HG02759 (cell line): ENCODE data around the gene COMMD4.

Experiments used
- ATAC-seq: cut with Tn5 transposase; IDR thresholded peaks from one replicate; pipeline ENCODE4 v1.9.1; 2021; ENCODE audit warnings: mild to moderate bottlenecking, moderate library complexity; ENCODE audit not compliant: unreplicated experiment

Gene COMMD4

DNA sequence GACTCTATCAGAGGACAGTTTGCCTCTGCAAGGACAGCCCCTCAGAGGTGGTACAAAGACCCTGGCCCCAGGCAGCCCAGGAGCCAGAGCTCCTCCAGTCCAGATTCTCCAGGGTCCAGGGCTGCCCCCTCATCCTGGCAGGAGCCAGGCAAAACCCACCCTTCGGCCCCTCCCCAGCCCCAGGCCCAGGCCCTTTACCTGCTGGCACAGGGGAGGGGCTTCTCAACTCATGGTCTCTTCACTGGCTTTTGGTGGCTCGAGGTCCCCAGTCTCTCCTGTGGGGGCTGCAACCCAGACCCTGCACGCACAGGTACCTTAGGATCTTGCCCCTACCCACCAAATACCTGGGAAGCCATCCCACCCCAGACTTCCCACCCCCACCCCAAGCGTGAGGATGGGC is 19.5 kb downstream of the COMMD4 start:
- ATAC-seq: no peak

DNA sequence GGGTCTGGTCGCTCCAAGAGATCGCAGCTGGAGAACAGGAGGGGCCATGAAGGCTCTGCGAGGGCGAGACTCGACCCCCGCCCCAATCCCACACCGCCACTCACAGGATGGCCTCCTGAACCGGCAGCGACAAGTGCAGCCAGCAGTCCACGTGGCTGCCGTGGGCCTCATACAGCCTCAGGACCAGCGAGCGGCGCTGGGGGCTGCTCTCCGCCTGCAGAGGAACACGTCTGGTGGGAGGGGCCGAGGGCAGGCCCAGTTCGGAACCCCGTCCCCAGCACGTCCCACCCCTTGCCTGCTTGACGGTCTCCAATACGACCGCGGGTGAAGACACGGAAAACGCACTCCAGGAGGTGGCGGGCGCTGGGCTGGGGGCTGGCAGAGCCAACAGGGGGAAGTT is 20.1 kb downstream of the COMMD4 start:
- ATAC-seq: no peak

DNA sequence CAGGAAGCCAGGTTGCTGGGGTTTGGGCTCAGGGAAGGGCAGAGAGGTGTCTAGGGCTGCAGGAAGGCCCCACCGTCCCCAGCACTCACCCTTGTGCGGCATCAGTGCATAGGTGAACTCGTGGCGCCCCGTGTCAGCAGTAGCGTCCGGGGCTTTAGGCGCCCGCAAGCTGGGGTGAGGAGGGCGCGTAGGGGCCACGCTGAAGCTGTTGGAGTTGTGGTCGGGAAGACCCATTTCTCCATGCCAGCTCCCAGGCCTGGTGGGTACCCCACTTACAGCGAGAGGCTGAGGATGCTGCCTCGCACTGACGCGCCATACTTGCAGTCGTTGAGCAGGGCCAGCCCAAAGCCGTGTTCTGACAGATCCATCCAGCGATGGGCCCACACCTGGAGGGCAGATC is 20.7 kb downstream of the COMMD4 start:
- no peak for ATAC-seq

DNA sequence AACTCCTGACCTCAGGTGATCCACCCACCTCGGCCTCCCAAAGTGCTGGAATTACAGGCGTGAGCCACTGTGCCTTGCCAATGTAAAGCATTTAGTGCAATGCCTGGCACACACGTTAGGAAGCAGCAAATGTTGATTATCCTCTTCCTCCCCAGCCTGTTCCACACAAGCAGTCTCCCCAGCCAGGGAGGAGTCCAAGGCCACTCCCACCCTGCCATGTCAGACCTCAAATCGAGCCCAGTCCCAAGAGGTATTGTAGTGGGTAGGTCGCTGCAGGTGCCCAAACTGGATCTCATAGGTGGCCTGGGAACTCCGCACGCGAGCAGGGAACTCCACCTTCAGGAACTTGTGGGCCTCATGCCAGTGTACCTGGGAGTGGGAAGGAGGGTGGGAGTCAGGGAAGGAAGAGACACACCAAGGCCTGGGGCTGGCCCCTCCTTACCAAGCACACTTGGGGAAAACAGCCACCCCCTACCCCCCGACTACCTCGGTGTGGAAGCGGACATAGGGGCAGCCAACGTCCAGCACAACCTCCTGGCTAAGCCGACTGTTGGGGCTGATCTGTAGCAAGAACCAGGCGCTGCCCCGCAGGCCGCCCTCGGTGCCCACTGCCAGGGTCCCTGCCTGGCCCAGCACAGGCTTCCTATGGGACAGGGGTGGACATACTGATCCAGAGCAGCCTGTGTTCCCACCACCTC is 22.3 kb downstream of the COMMD4 start:
- ATAC-seq: no peak

DNA sequence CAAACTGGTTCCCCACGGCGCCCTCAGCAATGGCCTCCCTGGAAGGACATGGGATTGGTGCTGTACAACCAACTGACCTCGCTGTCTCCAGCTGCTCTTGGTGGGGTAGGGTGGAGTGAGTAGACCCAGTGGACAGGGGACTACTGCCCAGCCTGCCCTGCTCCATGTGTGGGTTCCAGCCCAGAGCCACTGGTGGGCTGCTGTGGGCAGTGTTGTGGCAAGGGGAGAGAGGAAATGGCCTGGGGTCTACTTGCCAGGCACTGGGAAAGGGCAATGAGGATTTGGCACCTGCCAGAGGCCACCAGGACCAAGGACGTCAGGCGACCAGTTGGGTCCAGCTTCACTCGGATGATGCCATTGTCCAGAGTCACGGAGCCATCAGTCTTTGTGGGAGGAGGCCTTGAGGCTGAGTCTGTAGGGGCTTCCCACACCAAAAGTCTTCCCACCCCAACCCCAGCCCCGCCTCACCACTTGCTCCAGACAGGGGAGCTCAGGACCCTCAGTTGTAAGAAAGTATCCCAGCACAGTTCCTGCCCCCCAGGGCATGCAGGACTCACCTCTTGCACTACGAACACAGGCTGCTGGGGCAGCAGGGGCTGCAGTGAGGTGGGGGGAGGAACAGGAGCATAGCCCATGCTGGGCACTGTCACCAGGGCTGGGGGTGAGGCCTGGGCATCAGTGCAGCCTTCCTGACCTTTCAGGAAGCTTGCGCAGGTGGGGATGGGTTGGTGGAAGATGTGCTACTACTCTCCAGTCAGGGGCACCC is 23.1 kb downstream of the COMMD4 start:
- ATAC-seq: no peak

DNA sequence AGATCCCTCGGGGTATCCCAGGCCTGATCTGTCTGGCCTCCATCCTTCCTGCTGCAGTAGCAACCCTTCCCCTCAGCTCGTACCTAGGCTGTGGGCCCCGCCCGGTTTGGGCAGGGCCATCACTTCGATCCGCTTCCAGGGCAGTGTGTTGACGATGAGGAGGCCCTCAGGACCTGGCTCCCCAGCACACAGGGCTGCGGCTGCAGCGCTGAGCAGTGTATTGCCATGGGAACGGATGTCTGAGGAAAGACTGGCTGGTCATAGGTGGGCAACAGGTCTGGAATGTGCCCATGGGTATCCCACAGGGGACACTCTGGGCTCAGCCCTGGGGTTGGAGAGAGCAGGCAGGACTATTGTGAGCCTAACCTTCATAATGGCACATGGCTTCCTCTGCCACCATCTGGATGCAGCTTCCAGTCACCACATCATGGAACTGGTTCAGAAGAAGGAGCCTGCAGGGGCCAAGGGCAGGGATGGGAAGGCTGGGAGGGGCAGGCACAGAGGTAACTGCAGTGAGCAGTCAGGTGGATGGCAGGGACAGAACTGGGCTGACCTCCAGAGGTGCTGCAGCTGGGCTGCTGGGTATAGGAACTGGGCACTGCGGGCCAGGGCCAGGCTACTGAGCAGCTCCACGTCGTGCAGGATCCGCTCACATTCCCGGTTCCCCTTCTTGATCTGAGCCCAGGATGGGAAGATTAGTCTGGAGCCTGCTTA is 23.8 kb downstream of the COMMD4 start:
- ATAC-seq: no peak

DNA sequence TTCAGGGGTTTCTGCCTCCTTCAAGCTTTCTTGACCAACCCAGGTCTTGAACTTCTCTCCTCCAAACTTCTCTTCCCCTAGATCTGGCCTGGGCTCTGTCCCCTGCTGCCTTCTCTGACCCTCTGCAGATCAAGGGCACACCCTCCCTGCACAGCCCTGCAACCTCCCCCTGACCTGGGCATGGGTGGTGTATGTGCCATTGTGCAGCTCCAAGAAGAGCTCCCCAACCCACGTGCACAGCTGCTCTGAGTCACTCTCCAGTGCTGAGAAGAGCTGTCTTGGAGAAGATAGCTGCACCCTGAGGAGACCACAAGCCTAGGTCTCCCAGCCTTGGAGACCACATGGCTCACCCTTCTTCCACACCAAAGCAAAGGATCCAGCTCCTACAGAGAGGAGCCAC is 24.5 kb downstream of the COMMD4 start:
- ATAC-seq: no peak

DNA sequence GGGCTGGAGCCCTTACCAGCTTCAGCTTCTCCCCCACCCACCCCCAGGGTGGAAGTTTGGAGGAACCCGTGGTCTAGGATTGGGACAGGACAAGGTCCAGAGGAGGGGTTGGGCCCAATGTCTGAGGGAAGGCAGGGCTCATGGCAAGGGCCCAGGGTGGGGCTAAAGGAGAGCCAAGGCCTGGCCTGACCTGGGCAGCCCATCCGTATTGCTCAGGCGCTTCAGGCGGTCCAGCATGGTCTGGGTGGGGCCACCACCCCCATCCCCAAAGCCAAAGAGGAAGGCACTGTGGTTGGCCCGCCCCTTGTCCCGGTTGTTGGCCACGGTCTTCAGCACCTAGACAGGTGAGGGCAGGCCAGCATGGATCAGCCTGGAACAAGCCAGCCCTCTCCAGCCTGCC is 25.0 kb downstream of the COMMD4 start:
- ATAC-seq: no peak

DNA sequence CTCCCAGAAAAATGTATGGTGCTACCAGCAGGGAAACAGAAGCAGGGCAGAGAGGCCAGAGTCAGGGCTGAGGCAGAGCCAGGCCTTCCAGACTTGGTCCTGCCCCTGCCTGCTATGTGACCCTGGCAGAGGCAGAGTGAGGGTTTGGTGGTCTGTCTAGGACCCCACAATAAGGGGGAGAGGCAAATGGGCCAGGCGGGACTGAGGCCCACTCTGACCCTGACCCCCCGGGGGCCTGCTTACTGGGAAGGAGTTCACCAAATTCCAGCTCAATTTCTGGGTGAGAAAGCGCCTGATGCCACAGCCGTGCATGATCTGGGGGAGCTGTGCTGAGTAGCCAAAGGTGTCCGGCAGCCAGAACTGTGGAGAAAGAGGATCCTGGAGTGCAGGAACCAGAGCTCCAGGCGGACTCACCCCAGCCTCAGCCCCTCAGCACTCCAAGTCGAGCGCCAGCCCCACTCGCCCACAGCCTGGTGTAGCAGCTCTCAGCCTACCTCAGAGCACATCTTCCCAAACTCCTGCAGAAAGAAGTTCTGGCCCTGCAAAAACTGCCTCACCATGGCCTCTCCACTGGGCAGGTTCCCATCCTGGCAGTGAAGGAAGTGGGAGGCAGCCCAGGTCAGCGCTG is 25.6 kb downstream of the COMMD4 start:
- ATAC-seq: no peak

DNA sequence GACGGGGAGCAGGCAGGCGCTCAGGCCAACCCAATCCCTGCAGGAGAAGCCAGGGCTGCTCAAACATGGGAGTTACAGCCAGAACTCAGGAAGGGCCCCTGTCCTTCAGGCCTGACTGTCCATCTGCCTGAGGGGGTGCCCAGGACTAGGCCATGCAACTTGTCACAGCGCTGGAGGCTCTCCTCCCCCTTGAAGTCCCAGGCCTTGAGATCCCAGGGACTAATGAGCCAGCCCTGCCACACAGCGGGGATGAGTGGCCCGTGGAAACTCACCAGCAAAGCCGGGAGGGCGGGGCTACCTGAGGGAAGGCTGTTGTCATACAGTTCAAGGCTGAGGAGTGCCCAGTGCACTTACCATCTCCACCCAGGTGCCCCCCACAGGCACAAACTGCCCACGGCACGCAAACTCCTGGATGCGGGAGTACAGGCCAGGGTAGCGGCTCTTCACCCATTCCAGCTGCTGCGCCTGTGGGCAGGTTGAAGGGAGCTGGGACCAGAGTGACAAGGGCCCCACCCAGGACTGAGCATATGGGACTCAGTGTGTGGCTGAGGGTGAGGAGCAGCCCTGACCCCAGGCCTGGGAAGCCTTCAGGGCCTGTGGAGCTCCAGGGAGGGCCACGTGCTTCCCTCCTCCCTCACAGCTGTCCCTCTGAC is 26.3 kb downstream of the COMMD4 start:
- ATAC-seq: no peak

DNA sequence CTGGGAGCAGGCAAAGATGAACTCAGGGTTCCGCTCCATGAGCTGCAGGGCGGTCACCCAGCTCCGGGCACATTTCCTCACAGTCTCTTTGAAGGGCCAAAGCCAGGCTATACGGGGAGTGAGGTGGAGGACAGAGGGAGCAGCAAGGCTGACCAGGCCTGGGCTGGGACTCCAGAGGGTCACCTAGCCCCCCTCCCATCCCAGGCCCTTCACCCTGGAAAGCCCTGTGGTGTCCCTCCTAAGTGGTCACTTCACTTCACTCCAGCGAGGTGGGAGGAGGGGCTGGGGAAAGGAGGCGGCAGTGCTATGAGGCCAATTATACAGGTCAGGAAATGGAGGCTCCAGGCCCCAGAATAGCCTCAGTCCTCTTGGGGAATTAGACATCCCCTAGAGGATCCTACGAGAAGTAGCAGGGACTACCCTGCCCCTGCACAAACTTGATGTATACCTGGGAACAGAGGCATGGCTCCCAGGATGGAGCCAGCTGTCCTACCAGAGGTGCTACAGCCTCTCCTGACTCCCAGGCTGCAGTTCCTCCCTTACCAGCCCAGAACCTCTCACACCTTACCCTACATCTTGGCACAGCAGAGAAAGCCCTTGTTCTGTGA is 26.9 kb downstream of the COMMD4 start:
- no peak for ATAC-seq

DNA sequence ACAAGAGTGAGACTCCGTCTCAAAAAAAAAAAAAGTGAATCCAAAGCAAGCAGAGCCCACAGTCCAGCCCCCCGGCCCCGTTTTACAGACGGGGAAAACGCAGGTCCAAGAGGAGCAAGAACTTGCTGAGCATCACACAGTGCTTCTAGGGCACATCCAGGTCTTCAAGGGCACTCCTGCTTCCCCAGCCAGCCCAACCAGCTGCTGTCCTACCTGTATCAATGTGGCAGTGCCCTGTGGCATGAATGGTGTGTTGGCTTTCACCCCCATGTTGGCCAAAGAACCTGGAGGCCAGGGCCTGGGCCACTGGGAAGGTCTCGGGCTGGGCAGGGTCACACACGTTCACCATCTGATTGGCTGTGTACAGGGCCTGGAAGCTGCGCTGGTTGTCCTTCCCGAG is 27.9 kb downstream of the COMMD4 start:
- no peak for ATAC-seq

DNA sequence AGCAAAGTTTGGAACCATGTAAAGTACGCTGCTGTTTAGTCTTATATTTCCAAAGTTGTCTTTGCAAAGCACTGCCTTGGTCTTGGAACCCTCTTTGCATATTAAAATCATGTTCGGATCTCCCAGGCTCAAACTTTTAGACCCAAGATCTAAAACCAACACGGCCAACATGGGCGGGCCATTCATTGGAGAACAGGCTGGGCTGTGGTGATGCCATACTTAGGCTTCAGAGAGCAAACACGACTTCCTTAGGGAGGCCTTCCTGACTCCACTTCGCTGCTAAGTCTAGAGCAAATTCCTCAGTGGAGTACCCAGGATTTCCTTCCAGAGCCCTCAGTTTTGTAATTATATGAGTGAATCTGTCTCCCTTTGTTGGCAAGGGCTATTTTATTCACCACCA is 29.0 kb downstream of the COMMD4 start:
- no peak for ATAC-seq

DNA sequence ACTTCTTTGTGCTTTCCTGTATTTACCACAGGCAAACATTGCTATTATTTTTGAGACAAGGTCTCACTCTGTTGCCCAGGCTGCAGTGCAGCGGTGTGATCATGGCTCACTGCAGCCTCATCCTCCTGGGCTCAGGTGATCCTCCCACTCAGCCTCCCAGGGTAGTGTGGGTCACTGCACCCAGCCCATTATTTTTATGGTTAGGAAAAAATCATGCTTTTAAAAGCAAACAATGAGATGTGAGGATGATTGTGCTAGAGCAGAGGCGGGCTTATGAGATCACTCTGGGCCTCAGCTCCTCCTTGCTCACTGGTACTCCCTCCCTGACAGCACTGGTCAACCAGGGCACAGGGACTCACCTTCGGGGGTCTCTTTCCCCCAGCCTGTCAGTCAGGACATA is 30.3 kb downstream of the COMMD4 start:
- no peak for ATAC-seq

DNA sequence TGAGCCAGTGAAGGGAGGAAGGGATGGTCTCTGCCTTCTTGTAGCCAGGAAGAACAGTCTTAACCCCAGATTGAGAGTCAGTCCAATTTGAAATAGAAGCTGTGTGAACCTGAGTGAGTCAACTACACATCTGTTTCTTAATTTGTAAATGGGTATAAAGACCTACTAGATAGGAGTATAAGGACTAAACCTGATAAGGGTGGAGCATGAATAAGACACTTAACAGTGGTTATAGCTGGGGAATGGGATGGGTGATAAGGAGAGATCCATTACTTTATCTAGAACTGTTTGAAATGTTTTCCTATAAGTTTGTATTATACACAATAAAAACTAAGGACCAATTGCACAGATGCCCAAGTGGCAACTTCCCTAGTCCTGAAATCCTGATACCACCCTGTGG is 31.1 kb downstream of the COMMD4 start:
- ATAC-seq: no peak

DNA sequence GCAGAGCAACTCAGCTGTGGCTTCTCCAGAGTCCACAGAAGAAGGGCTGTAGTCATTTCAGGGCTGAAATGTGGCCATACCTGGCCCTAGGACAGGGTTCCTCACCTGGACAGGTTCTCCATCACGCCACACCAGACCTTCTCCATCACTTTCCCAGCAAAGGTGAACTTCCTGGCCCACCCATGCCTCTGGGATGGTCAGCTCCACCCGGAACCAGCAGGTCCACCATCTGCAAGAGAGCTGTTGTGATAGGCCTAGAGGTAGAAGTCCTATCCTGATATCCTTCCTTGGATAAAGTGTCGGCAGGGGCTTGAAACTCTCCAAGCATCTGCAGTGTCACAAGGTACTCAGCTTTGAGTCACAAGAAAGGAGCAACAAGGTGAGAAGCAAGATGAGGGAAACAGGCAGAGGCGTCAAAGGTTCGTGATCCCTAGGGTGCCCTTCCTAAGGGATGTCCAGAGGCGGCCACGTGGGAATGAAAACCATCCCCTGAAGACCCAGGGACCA is 31.6 kb downstream of the COMMD4 start:
- ATAC-seq: no peak

DNA sequence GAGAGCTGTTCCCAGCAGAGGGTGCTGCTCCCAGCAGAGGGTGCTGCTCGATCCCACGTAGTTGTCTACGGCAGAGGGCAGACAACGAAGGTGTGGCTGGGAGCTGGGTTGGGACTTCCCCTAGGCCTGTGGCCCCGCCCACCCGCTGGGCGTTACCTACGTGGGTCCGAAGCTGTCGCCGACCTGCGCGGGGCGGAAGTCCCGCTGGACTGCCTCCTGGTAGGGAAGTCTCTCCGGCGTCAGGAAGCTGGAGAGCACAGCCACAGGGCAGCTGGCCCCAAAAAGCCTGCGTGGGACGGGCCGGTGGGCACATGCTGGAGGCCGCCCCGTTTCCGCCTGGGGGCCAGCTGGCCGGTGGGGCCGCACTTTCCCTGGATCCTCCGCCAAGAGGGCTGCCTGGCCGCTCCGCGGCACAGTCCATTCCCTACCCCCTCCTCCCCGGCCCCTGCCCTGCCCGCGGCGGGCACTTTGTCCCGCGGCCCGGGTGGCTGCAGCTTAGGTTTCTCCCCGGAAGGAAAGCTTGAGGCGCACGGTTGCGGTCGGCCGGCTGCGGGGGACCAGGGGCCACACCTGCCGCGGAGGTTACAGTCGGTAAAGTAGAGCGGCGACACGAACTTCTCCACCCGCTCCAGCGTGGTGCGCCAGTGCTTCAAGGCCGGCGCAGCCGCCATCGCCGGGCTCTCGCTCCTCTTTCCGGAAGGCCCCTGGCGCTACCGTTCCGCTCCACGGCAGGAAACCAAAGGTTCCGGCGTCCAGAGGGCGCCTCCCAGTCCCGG is 32.2 kb downstream of the COMMD4 start, which contains the start of gene MAN2C1:
Gene MAN2C1, minus strand, starts transcription at position 695 of the 776 bp plus-strand sequence. Its CDS starts 24 bp downstream, at position 671.
- ATAC-seq: peak; percentile 88

DNA sequence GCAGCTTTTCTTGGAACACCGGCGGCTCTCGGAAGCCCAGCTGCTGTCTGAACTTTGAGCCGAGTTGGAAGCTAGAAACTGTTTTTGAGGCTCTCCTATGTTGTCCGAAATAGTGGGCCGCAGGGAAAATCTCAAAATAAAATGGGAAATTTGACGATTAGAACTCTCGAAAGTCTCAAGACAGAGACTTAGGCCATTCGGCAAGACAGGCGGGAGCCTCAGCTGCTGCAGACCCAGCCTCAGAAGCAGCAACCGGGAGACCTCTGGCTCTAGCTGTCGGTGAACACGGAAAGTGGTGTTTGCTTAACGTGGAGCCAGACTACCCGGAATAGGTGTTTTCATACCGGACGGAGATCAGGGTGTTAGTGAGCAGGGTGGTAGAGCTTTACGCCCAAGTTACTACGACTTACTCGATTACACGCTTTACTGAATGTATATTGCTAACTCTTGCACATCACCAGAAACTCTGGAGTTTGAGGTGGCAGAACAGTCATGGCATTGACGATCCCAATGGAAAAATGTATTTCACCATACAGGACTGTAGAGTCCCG is 32.9 kb downstream of the COMMD4 start:
- ATAC-seq: no peak

DNA sequence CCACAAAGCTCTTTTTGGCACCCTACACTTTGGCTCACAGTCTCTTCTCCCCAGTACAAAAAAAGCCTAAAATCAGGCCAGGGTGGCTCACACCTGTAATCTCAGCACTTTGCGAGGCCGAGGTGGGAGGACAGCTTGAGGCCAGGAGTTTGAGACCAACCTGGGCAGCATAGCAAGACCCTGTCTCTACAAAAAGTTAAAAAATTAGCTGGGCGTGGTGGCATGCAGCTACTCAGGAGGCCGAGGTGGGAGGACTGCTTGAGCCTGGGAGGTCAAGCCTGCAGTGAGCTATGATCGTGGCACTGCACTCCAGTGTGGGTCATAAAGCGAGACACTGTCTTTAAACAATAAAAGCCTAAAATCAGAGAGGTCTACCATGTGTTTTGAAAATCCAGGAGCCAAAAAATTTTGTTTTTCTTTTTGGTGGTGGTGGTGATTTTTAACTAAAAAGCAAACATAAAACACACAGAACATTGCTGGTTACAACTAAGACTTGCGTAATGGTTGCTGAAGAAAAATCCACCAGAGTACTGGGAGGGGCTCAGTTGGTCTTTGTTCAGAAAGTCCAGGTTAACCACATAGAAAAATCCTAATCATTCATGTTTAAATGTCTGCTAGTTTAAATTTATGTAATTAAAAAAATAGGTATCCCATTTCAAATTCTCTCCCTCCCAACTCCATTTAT is 34.2 kb downstream of the COMMD4 start:
- no peak for ATAC-seq
